T-cell (primary cell): ENCODE data around the gene RPH3AL. TPM values are rescaled to one million over a fixed set of nuclear protein-coding genes. Genes with fewer than 3 reads are reported as not detected.
"Not testable (repeated sequence)": the region's sequence is repeated elsewhere in the genome, so short reads cannot be mapped to it uniquely, and the experiment has no call there.

Experiments
- ATAC-seq, 4 experiments: fragments of 200-7000 bp in 3 of 4; fragments of 150-1000 bp in 1 of 4; cut with Tn5 transposase; replicated peaks in 1 of 4; 1 replicate in 3 of 4; 2 replicates in 1 of 4; pipeline ENCODE4 v1.10.0; 2021; ENCODE audit warnings: moderate library complexity in 3 of 4, mild to moderate bottlenecking in 2 of 4, moderate number of reproducible peaks in 1 of 4
- CTCF ChIA-PET, 2 donors: fragments of 300-600 bp; sonication (Branson Sonifier 250); formaldehyde crosslinking; loops; one replicate each; lab custom pipeline; 2022; ENCODE audit warnings: antibody characterized with exemption in 2 of 2; lab: Charles Lee
- POLR2A ChIA-PET, 2 donors: fragments of 300-600 bp; sonication (Branson Sonifier 250); formaldehyde crosslinking; loops; one replicate each; lab custom pipeline; 2022; ENCODE audit warnings: antibody characterized with exemption in 2 of 2; lab: Charles Lee
- DNase-seq, 35 experiments: peaks; one replicate each; pipeline versions ENCODE4 v3.0.0 to v3.0.0-alpha.2; 2013 to 2023
- H3K27ac ChIP-seq: one replicate; pipeline ENCODE4 v1.5.1; 2013; ENCODE audit warnings: low read length
- H3K27me3 ChIP-seq, 2 experiments: replicated peaks in 1 of 2; 1 replicate in 1 of 2; 2 replicates in 1 of 2; pipeline versions ENCODE4 v1.6.1 to v1.7.0; 2013; ENCODE audit warnings: low read length in 1 of 2, mixed read lengths in 1 of 2; ENCODE audit not compliant: control insufficient read depth in 2 of 2, insufficient read depth in 2 of 2; ENCODE audit errors: extremely low read depth in 1 of 2
- H3K36me3 ChIP-seq, 2 donors: 1 replicate in 1 of 2; 2 replicates in 1 of 2; pipeline versions ENCODE4 v1.6.1 to v1.7.0; 2013; ENCODE audit warnings: low read length in 1 of 2; ENCODE audit not compliant: control insufficient read depth in 2 of 2, insufficient read depth in 1 of 2; ENCODE audit errors: extremely low read depth in 1 of 2
- H3K4me1 ChIP-seq, 2 experiments: 1 replicate in 1 of 2; 2 replicates in 1 of 2; pipeline versions ENCODE4 v1.6.1 to v1.7.0; 2013; ENCODE audit warnings: low read length in 2 of 2, mixed read lengths in 1 of 2; ENCODE audit not compliant: insufficient read depth in 2 of 2, control insufficient read depth in 1 of 2; ENCODE audit errors: extremely low read depth in 1 of 2
- H3K4me3 ChIP-seq, 2 donors: 1 replicate in 1 of 2; 2 replicates in 1 of 2; pipeline versions ENCODE4 v1.5.1 to v1.7.0; 2013; ENCODE audit warnings: mild to moderate bottlenecking in 2 of 2, low read length in 1 of 2, moderate library complexity in 1 of 2; ENCODE audit not compliant: control insufficient read depth in 1 of 2; ENCODE audit errors: extremely low read depth in 1 of 2
- H3K9me3 ChIP-seq: 2 replicates; pipeline ENCODE4 v1.7.0; 2013
- H3K27ac Mint-ChIP-seq, 2 donors: one replicate each; pipeline ENCODE4 v1.8.0; 2020 to 2021; ENCODE audit warnings: mild to moderate bottlenecking in 2 of 2, mixed read lengths in 2 of 2
- H3K27me3 Mint-ChIP-seq, 2 donors: one replicate each; pipeline ENCODE4 v1.8.0; 2021 to 2022; ENCODE audit warnings: mixed read lengths in 2 of 2
- H3K36me3 Mint-ChIP-seq: one replicate; pipeline ENCODE4 v1.8.0; 2021; ENCODE audit warnings: mixed read lengths
- H3K4me1 Mint-ChIP-seq, 3 donors: one replicate each; pipeline ENCODE4 v1.8.0; 2020 to 2022; ENCODE audit warnings: mixed read lengths in 3 of 3, mild to moderate bottlenecking in 1 of 3
- H3K4me3 Mint-ChIP-seq, 3 donors: one replicate each; pipeline ENCODE4 v1.8.0; 2020 to 2022; ENCODE audit warnings: mild to moderate bottlenecking in 3 of 3, mixed read lengths in 3 of 3, moderate library complexity in 3 of 3
- H3K9me3 Mint-ChIP-seq, 3 donors: one replicate each; pipeline ENCODE4 v1.8.0; 2020 to 2022; ENCODE audit warnings: mixed read lengths in 3 of 3
- WGBS: methylation state at CpG from one replicate; pipeline ENCODE4 v1.1.5; 2013; ENCODE audit warnings: missing lambda C conversion rate; ENCODE audit not compliant: insufficient coverage; 5-methylcytosine and 5-hydroxymethylcytosine counted together
- total RNA-seq, 35 experiments: library from RNA in 6 of 35; stranded (reverse) in 6 of 35; fragments of 120-200 nt in 1 of 35; gene quantifications; one replicate each; pipeline versions ENCODE4 v1.2.1 to v1.2.4 and lab custom pipeline; 2013 to 2026

The RPH3AL gene
- total RNA-seq, 5 donors from 2014 or later (not counting 1 experiment from before 2014, with no cell fraction given) = 4.5 to 10.5 (median 5.3) TPM

DNA sequence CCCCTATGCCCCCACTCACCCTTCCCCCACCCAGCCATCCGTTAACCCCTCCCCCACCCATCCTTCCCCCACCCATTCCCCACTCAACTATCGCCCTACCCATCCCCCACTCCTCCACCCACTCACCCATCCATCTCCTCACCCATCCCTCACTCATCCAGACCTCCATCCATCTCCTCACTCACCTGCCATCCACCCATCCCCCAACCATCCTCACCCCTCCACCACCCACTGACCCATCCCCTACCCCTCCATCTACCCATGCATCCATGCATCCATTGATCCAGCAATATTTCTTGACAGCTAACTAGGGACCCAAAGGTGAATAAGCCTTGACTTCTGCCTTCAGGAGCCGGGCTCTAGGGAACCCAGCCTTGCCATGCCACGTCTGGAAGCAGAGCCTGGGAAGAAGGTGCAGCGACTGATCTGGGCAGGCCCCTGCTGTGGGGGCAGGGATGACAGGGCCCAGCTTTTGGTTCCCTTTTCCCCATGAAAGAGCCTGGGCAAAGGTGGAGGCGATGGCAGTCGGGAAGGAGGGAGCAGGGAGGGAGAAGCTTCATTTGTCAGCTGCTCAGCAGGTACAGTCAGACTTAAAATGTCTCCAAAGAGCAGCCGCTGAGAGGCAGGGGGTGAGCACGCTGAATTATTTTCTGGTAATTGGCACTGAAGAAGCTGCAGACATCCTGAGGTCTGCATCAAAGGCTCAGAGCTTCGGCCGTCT is 148.0 kb downstream of the RPH3AL start:
- no peak for ATAC-seq
- Histone ChIP-seq H3K4me1 (no peaks in the 10 kb centered on the region), H3K4me3 (no peak overlapping the region), H3K27ac (no peak overlapping the region), H3K27me3 (peaks cover 0 to 21% of the 10 kb centered on the region in 2 experiments), H3K9me3 (no peaks in the 10 kb centered on the region), H3K36me3 (no peaks in the 10 kb centered on the region)
- no peaks in the 10 kb centered on the region for H3K4me1 Mint-ChIP-seq
- H3K27me3 Mint-ChIP-seq = peaks cover 0 to 12% of the 10 kb centered on the region in 2 donors
- H3K36me3 Mint-ChIP-seq = peaks cover 4% of the 10 kb centered on the region
- DNase-seq = no peak
- H3K27ac Mint-ChIP-seq = no peak overlapping the region
- H3K9me3 Mint-ChIP-seq = peaks cover 0 to 5% (median 3%) of the 10 kb centered on the region in 3 donors
- ChIA-PET POLR2A (no interaction called here), CTCF (no interaction called here)
- no peak overlapping the region for H3K4me3 Mint-ChIP-seq
- 76% methylated on average over 4 of the region's 11 CpGs for WGBS

GRCh38 chr17:202501-202951 is 150.1 kb downstream of the RPH3AL start:
- DNase-seq = no peak
- POLR2A ChIA-PET = no interaction called here
- Mint-ChIP-seq H3K4me3 (no peak overlapping the region), H3K9me3 (peaks cover 0 to 5% (median 0%) of the 10 kb centered on the region in 3 donors), H3K27ac (no peak overlapping the region), H3K36me3 (no peaks in the 10 kb centered on the region), H3K27me3 (peaks cover 0 to 23% of the 10 kb centered on the region in 2 donors), H3K4me1 (no peaks in the 10 kb centered on the region)
- CTCF ChIA-PET = no interaction called here
- ATAC-seq = no peak
- Histone ChIP-seq H3K27ac (no peak overlapping the region), H3K36me3 (no peaks in the 10 kb centered on the region), H3K4me3 (no peak overlapping the region), H3K4me1 (no peaks in the 10 kb centered on the region), H3K9me3 (no peaks in the 10 kb centered on the region), H3K27me3 (peaks cover 0 to 38% of the 10 kb centered on the region in 2 experiments)
- 88% methylated on average over 19 of the region's 23 CpGs for WGBS

- not testable (repeated sequence) for ATAC-seq
These were observed 150.9 kb downstream of the RPH3AL start for GRCh38 chr17:201736-202135.

DNA sequence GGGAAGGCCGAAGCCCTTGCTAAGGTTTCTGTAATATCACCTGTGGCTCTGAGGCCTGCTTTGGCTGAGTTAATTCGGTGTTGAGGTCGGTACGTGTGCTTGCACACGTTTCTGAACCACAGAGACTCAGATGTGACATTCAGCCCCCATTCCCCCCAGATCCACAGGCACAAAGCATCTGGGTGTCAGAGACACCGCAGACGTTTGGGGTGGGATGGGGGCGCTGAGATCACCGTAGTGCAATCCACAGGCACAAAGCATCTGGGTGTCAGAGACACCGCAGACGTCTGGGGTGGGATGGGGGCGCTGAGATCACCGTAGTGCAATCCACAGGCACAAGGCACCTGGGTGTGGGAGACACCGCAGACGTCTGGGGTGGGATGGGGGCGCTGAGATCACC is 151.3 kb downstream of the RPH3AL start:
- H3K27me3 Mint-ChIP-seq = peaks cover 0 to 25% of the 10 kb centered on the region in 2 donors
- H3K36me3 Mint-ChIP-seq, CTCF ChIA-PET, H3K27ac ChIP-seq, ATAC-seq, H3K4me1 ChIP-seq, H3K4me3 ChIP-seq, POLR2A ChIA-PET, DNase-seq, H3K9me3 Mint-ChIP-seq, H3K27ac Mint-ChIP-seq, H3K36me3 ChIP-seq, H3K9me3 ChIP-seq, H3K4me1 Mint-ChIP-seq, H3K4me3 Mint-ChIP-seq: not testable (repeated sequence)
- peaks cover 0 to 47% of the 10 kb centered on the region in 2 experiments for H3K27me3 ChIP-seq
- 100% methylated on average over 1 of the region's 16 CpGs for WGBS

More at GRCh38 chr17:201736-202135, 150.9 kb downstream of the RPH3AL start:
- WGBS = 64% methylated on average over 4 of the region's 13 CpGs
- H3K4me3 Mint-ChIP-seq, H3K27ac ChIP-seq, H3K9me3 ChIP-seq, H3K4me3 ChIP-seq, H3K4me1 ChIP-seq, H3K36me3 Mint-ChIP-seq, CTCF ChIA-PET, H3K36me3 ChIP-seq, H3K4me1 Mint-ChIP-seq, H3K9me3 Mint-ChIP-seq, H3K27ac Mint-ChIP-seq, DNase-seq, POLR2A ChIA-PET: not testable (repeated sequence)
- peaks cover 0 to 23% of the 10 kb centered on the region in 2 donors for H3K27me3 Mint-ChIP-seq
- peaks cover 0 to 44% of the 10 kb centered on the region in 2 experiments for H3K27me3 ChIP-seq

GRCh38 chr17:200586-200985 is 152.0 kb downstream of the RPH3AL start:
- CTCF ChIA-PET = no interaction called here
- Histone ChIP-seq H3K27ac (no peak overlapping the region), H3K36me3 (no peaks in the 10 kb centered on the region), H3K4me1 (no peaks in the 10 kb centered on the region), H3K4me3 (no peak overlapping the region), H3K9me3 (no peaks in the 10 kb centered on the region), H3K27me3 (peaks cover 0 to 52% of the 10 kb centered on the region in 2 experiments)
- Mint-ChIP-seq H3K27me3 (peaks cover 0 to 25% of the 10 kb centered on the region in 2 donors), H3K4me1 (no peaks in the 10 kb centered on the region), H3K9me3 (no peaks in the 10 kb centered on the region), H3K36me3 (no peaks in the 10 kb centered on the region), H3K27ac (no peak overlapping the region), H3K4me3 (no peak overlapping the region)
- DNase-seq = no peak
- ATAC-seq = no peak
- POLR2A ChIA-PET = no interaction called here
- WGBS = 86% methylated on average over 8 of the region's 10 CpGs

DNA sequence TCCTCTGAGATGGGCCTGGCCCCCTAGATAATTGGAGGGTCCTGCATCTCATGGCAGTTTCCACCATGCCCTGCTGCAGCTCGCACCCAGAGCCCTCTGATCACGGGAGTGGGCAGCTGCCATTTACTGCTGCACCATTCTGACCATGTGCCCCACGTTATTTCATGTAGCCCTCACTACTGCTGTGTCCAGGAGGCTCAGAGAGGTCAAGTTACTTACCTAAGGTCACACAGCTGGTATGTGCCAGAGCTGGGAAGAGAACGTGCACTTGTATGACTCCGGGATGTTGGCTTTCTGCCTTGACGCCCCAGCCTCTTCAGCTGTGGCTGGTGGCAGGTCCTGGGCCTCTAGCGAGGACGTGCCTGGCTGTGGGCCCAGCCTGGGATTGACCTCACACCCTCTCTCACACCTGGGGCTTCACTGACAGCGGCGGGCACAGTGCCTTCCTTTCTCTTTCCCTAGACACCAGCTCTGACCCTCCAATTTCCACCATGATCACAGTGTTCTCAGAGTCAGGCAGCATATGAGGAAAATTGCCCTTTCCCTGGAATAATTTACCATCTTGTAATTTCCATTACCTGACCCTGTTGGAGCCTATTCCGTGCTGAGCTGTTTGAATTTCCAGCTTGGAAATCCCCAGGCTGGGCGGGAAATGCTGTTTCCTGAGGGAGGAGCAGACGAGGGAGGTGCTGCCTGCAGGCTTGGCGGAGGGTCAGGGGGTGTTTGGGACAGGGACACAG is 152.6 kb downstream of the RPH3AL start:
- Mint-ChIP-seq H3K36me3 (no peaks in the 10 kb centered on the region), H3K27ac (no peak overlapping the region), H3K4me1 (no peaks in the 10 kb centered on the region), H3K9me3 (no peaks in the 10 kb centered on the region), H3K27me3 (peaks cover 0 to 25% of the 10 kb centered on the region in 2 donors), H3K4me3 (no peak overlapping the region)
- ChIA-PET POLR2A (interaction anchor here in 1 of 2 donors (0.6 kb wide), 1 partner anchor 23 kb away, joined by 3 read pairs; no protein-coding TSS in a partner anchor), CTCF (no interaction called here)
- ATAC-seq (no peak), DNase-seq (no peak)
- WGBS = 69% methylated on average over 14 of the region's 14 CpGs
- no peaks in the 10 kb centered on the region for H3K4me1 ChIP-seq
- H3K9me3 ChIP-seq = no peaks in the 10 kb centered on the region
- H3K4me3 ChIP-seq = no peak overlapping the region
- H3K27me3 ChIP-seq = peaks cover 0 to 55% of the 10 kb centered on the region in 2 experiments
- no peaks in the 10 kb centered on the region for H3K36me3 ChIP-seq
- no peak overlapping the region for H3K27ac ChIP-seq
